Thyroid gland (tissue), 4 donors: ENCODE data around the gene FZR1. TPM values are rescaled to one million over a fixed set of nuclear protein-coding genes. Genes with fewer than 3 reads are reported as not detected.

Source experiments
- DNase-seq, 2 donors: peaks; one replicate each; pipeline ENCODE4 v3.0.0-alpha.2; 2019
- H3K27ac ChIP-seq, 3 donors: fragments of 200-600 bp; sonication (generic); 1 replicate in 2 of 3; 2 replicates in 1 of 3; pipeline ENCODE4 v1.5.1; 2016 to 2019; ENCODE audit warnings: mild to moderate bottlenecking in 1 of 3, moderate library complexity in 1 of 3
- H3K27me3 ChIP-seq: fragments of 200-600 bp; sonication (generic); one replicate; pipeline ENCODE4 v1.5.1; 2019
- H3K36me3 ChIP-seq, 2 donors: fragments of 200-600 bp; sonication (generic); one replicate each; pipeline ENCODE4 v1.5.1; 2016 to 2019
- H3K4me1 ChIP-seq, 2 donors: fragments of 200-600 bp; sonication (generic); one replicate each; pipeline ENCODE4 v1.5.1; 2017 to 2019
- H3K4me3 ChIP-seq, 3 donors: fragments of 200-600 bp; sonication (generic); replicated peaks in 1 of 3; 1 replicate in 2 of 3; 2 replicates in 1 of 3; pipeline ENCODE4 v1.5.1; 2016; ENCODE audit warnings: mild to moderate bottlenecking in 1 of 3
- H3K9me3 ChIP-seq: fragments of 200-600 bp; sonication (generic); one replicate; pipeline ENCODE4 v1.5.1; 2017
- POLR2A ChIP-seq, 2 donors: fragments of 450-650 bp; IDR thresholded peaks; one replicate each; pipeline ENCODE4 v1.6.1; 2017; ENCODE audit warnings: antibody characterized with exemption in 2 of 2, mild to moderate bottlenecking in 2 of 2, moderate library complexity in 1 of 2
- WGBS, 2 donors: methylation state at CpG; one replicate each; pipeline ENCODE4 v1.1.5; 2017; 5-methylcytosine and 5-hydroxymethylcytosine counted together
- intact Hi-C: fragments of 100-400 bp; cut with DNase I; formaldehyde crosslinking; loops from one replicate; pipeline ENCODE4 v1.15.1; 2023
- total RNA-seq, 4 donors: library from RNA; depleted of rRNA; stranded (reverse); fragments of >200 nt; gene quantifications; one replicate each; pipeline ENCODE4 v1.2.3, GENCODE V29; 2016
- TF ChIP-seq, protein P1 (sequence below), 6 experiments: fragments of 200-600 bp in 3 of 6; fragments of 450-650 bp in 3 of 6; sonication (generic) in 3 of 6; IDR thresholded peaks; one replicate each; pipeline ENCODE4 v1.5.1; 2016 to 2019; ENCODE audit warnings: antibody characterized with exemption in 6 of 6, mild to moderate bottlenecking in 2 of 6, inconsistent platforms in 1 of 6, moderate library complexity in 1 of 6

FZR1 gene
- total RNA-seq, 4 donors from 2014 or later, result 28.6 to 56.0 (median 36.1) TPM

DNA sequence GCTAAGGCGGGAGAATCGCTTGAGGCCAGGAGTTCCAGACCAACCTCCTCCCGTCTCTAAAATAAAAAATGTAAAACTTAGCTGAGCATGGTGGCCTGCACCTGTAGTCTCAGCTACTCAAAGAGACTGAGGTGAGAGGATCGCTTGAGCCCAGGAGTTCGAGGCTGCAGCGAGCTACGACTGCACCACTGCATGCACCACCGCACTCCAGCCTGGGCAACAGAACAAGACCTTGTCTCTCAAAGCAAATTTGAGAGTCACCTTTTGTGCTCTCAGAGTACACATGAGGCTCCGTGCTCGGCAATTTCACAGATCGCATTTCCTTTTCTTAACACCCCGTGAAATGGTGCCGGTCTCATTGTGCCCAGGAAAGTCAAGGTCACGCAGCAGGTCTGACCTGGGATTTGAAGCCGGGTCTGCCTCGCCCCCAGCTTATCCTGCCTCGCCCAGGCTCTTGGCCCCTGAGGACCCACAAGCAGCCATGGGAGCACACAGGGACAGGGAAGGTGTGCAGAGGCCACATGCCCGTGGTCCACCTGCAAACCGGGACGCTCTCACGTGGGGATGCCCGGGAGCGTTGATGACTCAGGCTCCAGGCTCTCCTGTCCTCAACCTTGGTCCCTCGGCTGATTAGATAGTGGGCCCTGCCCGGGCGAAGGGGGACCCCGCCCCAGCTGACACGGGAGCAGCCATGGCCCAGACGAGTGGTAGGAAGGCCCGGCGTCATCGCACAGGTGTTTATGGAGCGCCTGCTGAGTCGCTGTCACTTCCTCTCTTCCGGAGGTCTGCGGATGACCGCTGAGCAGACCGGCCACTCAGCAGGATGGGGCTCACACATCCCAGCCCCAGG is 24.6 kb upstream of the FZR1 start:
- 43 to 51% methylated on average over 12 to 27 of the region's 38 CpGs for WGBS, 2 donors
- Histone ChIP-seq H3K27ac (no peak overlapping the region), H3K27me3 (no peaks in the 10 kb centered on the region), H3K4me3 (no peak overlapping the region), H3K9me3 (no peaks in the 10 kb centered on the region), H3K4me1 (no peaks in the 10 kb centered on the region), H3K36me3 (no peaks in the 10 kb centered on the region)
- no peak for DNase-seq
- TF ChIP-seq, protein P1, sequence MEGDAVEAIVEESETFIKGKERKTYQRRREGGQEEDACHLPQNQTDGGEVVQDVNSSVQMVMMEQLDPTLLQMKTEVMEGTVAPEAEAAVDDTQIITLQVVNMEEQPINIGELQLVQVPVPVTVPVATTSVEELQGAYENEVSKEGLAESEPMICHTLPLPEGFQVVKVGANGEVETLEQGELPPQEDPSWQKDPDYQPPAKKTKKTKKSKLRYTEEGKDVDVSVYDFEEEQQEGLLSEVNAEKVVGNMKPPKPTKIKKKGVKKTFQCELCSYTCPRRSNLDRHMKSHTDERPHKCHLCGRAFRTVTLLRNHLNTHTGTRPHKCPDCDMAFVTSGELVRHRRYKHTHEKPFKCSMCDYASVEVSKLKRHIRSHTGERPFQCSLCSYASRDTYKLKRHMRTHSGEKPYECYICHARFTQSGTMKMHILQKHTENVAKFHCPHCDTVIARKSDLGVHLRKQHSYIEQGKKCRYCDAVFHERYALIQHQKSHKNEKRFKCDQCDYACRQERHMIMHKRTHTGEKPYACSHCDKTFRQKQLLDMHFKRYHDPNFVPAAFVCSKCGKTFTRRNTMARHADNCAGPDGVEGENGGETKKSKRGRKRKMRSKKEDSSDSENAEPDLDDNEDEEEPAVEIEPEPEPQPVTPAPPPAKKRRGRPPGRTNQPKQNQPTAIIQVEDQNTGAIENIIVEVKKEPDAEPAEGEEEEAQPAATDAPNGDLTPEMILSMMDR (IDR thresholded peaks at IDR 0.05), result no peak
- TF ChIP-seq POLR2A (IDR thresholded peaks at IDR 0.05), result no peak
- intact Hi-C loops, result no loop called here

GRCh38 chr19:3482507-3483225 is 23.4 kb upstream of the FZR1 start:
- TF ChIP-seq, protein P1 (IDR thresholded peaks at IDR 0.05), result no peak
- TF ChIP-seq POLR2A (IDR thresholded peaks at IDR 0.05), result no peak
- intact Hi-C loops, result no loop called here
- H3K4me3 ChIP-seq, result no peak overlapping the region

DNA sequence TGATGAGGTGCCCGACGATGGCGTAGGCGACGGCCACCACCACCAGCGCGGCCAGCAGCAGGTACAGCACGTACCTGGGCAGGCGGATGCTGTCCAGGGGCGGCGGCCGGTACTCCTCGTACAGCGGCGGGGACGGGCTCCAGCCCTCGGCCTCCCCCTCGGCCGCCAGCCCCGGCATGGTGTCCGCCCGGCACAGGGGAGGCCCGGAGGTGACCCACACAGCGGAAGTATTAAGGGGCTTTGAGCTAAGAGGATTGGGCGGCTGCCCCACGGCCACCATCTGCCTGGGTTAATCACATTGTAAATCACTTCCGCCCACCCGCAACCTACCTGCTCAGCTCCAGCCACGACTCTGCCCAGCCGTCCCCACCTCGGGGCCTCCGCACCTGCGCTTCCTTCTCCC is 22.9 kb upstream of the FZR1 start, which contains the start of gene SMIM44:
SMIM44 (minus strand) TSS at position 216 of the 403 bp plus-strand sequence; CDS start at position 178, 38 bp downstream.
- Histone ChIP-seq H3K4me1 (no peaks in the 10 kb centered on the region), H3K9me3 (no peaks in the 10 kb centered on the region), H3K4me3 (no peak within 1 kb of the TSS), H3K27ac (no peak within 1 kb of the TSS), H3K27me3 (no peaks in the 10 kb centered on the region), H3K36me3 (no peaks in the 10 kb centered on the region)
- TF ChIP-seq, protein P1 (IDR thresholded peaks at IDR 0.05), result no peak
- TF ChIP-seq POLR2A (IDR thresholded peaks at IDR 0.05), result no peak
- DNase-seq, result no peak
- WGBS, 2 donors, result 81 to 83% methylated on average over 10 to 26 of the region's 33 CpGs
- intact Hi-C loops, result no loop called here

More at GRCh38 chr19:3482507-3483225, 23.4 kb upstream of the FZR1 start:
- 51 to 62% methylated on average over 12 to 26 of the region's 49 CpGs for WGBS, 2 donors
- Histone ChIP-seq H3K4me1 (no peaks in the 10 kb centered on the region), H3K27ac (no peak overlapping the region), H3K27me3 (no peaks in the 10 kb centered on the region), H3K9me3 (no peaks in the 10 kb centered on the region), H3K36me3 (no peaks in the 10 kb centered on the region)
- no peak for DNase-seq

GRCh38 chr19:3491396-3492119 is 14.6 kb upstream of the FZR1 start:
- no peaks in the 10 kb centered on the region for H3K4me1 ChIP-seq
- peaks cover 25 to 34% of the 10 kb centered on the region in 2 donors for H3K36me3 ChIP-seq
- H3K9me3 ChIP-seq, result no peaks in the 10 kb centered on the region
- H3K27me3 ChIP-seq, result no peaks in the 10 kb centered on the region
- no peak overlapping the region for H3K4me3 ChIP-seq
- DNase-seq, result no peak
- TF ChIP-seq, protein P1 (IDR thresholded peaks at IDR 0.05), result no peak
- no peak for TF ChIP-seq POLR2A (IDR thresholded peaks at IDR 0.05)
- intact Hi-C loops, result no loop called here
- WGBS, 2 donors, result 91 to 94% methylated on average over 17 to 49 of the region's 55 CpGs
- no peak overlapping the region for H3K27ac ChIP-seq
